ENCODE measurements around the gene RSBN1.
"Not testable (repeated sequence)": the region's sequence is repeated elsewhere in the genome, so short reads cannot be mapped to it uniquely, and the experiment has no call there.

The RSBN1 gene

DNA sequence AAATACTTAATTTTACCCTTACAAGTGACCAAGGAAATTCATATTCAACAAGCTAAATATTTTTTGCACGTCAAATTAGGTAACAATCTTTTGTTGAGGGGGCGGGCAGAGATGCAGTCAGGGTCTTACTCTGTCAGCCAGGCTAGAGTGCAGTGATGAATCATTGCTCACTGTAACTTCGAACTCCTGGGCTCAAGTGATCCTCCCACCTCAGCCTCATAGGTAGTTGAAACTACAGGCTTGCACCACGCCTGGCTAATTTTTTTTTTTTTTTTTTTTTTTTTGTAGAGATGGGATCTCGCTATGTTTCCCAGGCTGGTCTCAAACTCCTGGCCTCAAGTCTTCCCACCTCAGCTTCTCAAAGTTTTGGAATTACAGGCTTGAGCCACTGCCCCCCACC lies 79.5 kb downstream of the RSBN1 start:
- no peak for DNase-seq

DNA sequence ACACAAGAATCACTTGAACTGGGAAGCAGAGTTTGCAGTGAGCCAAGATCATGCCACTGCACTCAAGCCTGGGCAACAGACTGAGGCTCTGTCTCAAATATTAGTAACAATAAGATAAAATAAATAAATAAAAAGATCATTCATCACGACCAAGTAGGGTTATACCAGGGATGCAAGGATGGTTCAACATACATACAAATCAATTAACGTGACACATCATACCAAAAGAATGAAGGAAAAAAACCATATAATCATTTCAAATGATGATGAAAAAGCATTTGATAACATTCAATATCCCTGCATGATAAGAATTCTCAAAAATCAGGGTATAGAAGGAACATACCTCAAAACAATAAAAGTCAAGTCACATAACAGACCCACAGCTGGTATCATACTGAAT lies 91.3 kb downstream of the RSBN1 start:
- DNase-seq, result no peak

- DNase-seq, result not testable (repeated sequence)
These were observed 93.7 kb downstream of the RSBN1 start for GRCh38 chr1:113718621-113719020.

GRCh38 chr1:113717506-113717905 lies 94.8 kb downstream of the RSBN1 start:
- DNase-seq, result not testable (repeated sequence)

DNA sequence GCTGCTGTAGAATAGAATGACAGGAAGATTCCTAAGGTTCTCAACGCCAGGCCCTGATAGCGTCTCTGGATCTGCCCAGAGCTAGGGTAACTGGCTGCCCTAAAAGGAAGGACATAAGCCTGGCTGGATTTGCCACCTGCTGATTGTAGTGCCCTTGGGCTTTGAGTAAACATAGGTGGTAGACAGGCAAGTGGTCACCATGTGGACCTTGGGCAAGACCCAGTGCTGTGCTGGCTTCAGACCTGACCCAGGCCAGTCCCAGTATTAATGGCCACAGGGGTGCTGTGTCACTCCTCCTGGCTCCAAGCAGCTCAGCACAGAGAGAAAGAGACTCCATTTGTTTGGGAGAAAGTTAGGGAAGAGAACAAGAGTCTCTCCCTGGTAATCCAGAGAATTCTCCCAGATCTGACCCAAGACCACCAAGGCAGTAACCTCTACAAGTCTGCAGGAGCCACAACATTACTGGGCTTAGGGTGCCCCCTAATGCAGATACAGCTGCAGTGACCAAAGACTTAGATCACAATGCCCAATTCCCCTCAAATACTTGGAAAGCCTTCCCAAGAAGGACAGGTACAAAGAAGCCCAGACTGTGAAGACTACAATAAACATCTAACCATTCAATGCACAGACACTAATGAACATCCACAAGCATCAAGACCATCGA lies 97.5 kb downstream of the RSBN1 start:
- no peak for DNase-seq
